C4-2B (cell line): ENCODE data around the gene XPO6.

Experiments
- ZFX ChIP-seq: fragments of 450-650 bp; IDR thresholded peaks from 2 replicates; pipeline ENCODE4 v1.6.1; 2017
- TF ChIP-seq, protein P1 (sequence below): fragments of 450-650 bp; conservative IDR thresholded peaks from 2 replicates; pipeline ENCODE4 v1.5.1; 2017; ENCODE audit warnings: mild to moderate bottlenecking

GRCh38 chr16:28212532-28212873, 738 bp upstream of the XPO6 start:
- TF ChIP-seq, protein P1, sequence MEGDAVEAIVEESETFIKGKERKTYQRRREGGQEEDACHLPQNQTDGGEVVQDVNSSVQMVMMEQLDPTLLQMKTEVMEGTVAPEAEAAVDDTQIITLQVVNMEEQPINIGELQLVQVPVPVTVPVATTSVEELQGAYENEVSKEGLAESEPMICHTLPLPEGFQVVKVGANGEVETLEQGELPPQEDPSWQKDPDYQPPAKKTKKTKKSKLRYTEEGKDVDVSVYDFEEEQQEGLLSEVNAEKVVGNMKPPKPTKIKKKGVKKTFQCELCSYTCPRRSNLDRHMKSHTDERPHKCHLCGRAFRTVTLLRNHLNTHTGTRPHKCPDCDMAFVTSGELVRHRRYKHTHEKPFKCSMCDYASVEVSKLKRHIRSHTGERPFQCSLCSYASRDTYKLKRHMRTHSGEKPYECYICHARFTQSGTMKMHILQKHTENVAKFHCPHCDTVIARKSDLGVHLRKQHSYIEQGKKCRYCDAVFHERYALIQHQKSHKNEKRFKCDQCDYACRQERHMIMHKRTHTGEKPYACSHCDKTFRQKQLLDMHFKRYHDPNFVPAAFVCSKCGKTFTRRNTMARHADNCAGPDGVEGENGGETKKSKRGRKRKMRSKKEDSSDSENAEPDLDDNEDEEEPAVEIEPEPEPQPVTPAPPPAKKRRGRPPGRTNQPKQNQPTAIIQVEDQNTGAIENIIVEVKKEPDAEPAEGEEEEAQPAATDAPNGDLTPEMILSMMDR = no peak
- TF ChIP-seq ZFX = no peak
